ENCODE data around the gene KLHL36.

The KLHL36 gene

DNA sequence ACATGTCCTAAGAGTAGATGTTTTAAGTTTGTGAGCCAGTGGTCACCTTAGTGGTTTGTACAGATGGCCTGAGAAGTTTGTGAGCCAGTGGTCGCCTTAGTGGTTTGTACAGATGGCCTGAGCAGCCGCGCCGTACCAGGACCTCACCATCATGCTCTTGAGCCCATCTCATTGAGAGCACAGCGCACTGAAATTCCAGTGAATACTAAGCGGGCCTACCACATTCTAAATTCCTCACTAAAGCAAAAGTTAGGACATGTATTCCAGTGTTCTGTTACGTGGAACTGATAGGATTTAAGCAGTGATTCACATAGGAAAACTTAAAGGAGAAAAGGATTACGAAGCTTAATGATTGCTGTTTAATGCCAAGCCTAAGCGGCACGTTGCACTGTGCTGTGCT, 55.4 kb downstream of the KLHL36 start:
- DNase-seq (ENCODE audit: low read depth) = peak; percentile 28
- TF ChIP-seq, protein P1, sequence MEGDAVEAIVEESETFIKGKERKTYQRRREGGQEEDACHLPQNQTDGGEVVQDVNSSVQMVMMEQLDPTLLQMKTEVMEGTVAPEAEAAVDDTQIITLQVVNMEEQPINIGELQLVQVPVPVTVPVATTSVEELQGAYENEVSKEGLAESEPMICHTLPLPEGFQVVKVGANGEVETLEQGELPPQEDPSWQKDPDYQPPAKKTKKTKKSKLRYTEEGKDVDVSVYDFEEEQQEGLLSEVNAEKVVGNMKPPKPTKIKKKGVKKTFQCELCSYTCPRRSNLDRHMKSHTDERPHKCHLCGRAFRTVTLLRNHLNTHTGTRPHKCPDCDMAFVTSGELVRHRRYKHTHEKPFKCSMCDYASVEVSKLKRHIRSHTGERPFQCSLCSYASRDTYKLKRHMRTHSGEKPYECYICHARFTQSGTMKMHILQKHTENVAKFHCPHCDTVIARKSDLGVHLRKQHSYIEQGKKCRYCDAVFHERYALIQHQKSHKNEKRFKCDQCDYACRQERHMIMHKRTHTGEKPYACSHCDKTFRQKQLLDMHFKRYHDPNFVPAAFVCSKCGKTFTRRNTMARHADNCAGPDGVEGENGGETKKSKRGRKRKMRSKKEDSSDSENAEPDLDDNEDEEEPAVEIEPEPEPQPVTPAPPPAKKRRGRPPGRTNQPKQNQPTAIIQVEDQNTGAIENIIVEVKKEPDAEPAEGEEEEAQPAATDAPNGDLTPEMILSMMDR (conservative IDR thresholded peaks at IDR 0.05; ENCODE audit: low read depth, low read length) = no peak
- no peak overlapping the region for H3K4me3 ChIP-seq (ENCODE audit: low read depth, low read length)

DNA sequence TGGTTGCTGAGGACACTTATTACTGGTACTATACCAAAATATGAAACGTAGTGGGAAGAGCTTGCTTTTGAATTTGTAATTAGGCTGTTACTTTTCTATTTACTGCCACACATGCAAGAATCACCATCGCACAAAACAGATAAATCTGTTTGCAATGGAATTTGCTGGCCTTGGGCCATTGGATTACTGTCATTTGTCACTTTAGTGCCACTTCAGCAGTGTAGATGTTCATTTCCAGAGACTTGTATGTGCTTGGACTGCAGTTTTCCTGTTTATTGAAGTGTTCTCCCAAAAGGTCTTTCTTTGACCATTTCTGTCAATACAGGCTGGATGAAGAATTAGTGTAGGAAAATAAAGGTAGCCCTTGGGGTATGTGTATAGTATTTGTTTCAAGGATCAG, 55.9 kb downstream of the KLHL36 start:
- DNase-seq (ENCODE audit: low read depth) = no peak
- no peak overlapping the region for H3K4me3 ChIP-seq (ENCODE audit: low read depth, low read length)
- TF ChIP-seq, protein P1 (conservative IDR thresholded peaks at IDR 0.05; ENCODE audit: low read depth, low read length) = no peak

DNA sequence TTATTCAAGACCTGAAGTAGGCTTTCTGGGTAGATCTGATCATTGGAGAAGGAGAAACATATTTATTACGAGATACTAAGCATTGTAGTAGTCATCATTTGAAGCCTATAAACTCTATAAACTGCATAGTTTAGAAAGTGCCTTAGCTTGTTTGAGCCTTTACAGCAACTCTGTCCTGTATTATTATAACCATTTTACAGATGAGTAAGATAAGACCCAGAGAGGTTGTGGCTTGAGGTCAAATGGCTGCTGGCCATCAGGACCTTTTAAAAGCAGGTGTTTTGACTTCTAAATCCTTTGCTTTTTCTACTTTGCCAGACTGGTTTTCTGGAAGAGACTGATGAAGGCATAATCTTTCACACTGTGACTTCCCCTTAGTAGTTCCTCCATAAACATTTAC, 58.5 kb downstream of the KLHL36 start:
- no peak for DNase-seq (ENCODE audit: low read depth)
- H3K4me3 ChIP-seq (ENCODE audit: low read depth, low read length) = no peak overlapping the region
- TF ChIP-seq, protein P1 (conservative IDR thresholded peaks at IDR 0.05; ENCODE audit: low read depth, low read length) = no peak

DNA sequence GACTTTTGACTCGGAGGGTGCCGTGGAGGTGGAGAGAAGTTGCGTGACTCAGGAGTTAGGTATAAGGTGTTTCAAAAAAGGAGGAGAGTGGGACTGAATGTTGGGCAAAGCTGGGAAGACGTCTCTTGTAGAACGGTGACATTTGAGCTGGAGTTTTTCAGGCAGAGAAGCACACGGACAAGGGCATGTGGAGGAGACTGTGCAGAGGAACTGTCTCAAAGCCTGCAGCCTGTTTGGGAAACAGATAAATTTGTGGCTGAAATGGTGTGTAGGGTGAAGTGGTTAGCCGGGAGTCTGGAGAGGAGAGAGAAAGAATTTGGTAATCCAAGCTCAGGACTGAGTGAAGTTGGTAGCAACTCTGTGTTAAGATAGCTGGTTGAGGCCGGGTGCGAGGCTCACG, 61.3 kb downstream of the KLHL36 start:
- DNase-seq (ENCODE audit: low read depth) = no peak
- no peak overlapping the region for H3K4me3 ChIP-seq (ENCODE audit: low read depth, low read length)
- TF ChIP-seq, protein P1 (conservative IDR thresholded peaks at IDR 0.05; ENCODE audit: low read depth, low read length) = no peak

DNA sequence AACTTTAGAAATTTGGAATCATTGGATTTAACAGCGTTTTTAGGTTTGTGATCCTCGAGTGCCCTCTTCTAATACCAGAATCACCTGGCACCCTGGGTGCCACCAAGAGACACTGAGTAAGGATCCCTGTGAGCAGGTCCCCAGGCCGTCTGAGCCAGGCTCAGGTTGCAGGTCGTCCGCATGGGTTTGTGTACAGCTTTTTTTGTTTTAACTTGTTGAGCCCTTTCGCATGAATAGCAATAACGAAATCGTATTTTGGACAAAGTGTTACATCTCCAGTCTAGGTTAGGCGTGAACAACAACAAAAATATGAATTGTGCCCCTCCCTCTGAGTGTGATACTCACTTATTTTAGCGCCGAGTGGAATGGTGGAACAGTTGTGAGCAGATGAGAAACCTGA, 62.4 kb downstream of the KLHL36 start:
- no peak overlapping the region for H3K4me3 ChIP-seq (ENCODE audit: low read depth, low read length)
- TF ChIP-seq, protein P1 (conservative IDR thresholded peaks at IDR 0.05; ENCODE audit: low read depth, low read length) = no peak
- DNase-seq (ENCODE audit: low read depth) = no peak

Measured in choroid plexus epithelial cell (primary cell).